GM19043 (cell line): ENCODE results near the gene P4HA1.

Experiments
- ATAC-seq: cut with Tn5 transposase; IDR thresholded peaks from one replicate; pipeline ENCODE4 v1.9.1; 2021; ENCODE audit warnings: low read depth; ENCODE audit not compliant: unreplicated experiment

Gene P4HA1

GRCh38 chr10:73095481-73096021 lies 1.1 kb downstream of the P4HA1 start:
- no peak for ATAC-seq

GRCh38 chr10:73094986-73095480 lies 1.6 kb downstream of the P4HA1 start:
- ATAC-seq: no peak

- ATAC-seq: no peak
Measured at GRCh38 chr10:73093922-73094850, 2.5 kb downstream of the P4HA1 start.

GRCh38 chr10:73092830-73093229 lies 3.8 kb downstream of the P4HA1 start:
- ATAC-seq: no peak

GRCh38 chr10:73088304-73088703 lies 8.4 kb downstream of the P4HA1 start:
- ATAC-seq: no peak

- ATAC-seq: no peak
Measured at GRCh38 chr10:73086816-73087215, 9.8 kb downstream of the P4HA1 start.

- no peak for ATAC-seq
Measured at GRCh38 chr10:73084209-73084608, 12.5 kb downstream of the P4HA1 start.

- ATAC-seq: no peak
Measured at GRCh38 chr10:73083221-73083620, 13.4 kb downstream of the P4HA1 start.

- peak; percentile 75 for ATAC-seq
Measured at GRCh38 chr10:73079779-73080541, 16.7 kb downstream of the P4HA1 start.

GRCh38 chr10:73076360-73077183 lies 20.1 kb downstream of the P4HA1 start:
- no peak for ATAC-seq

- ATAC-seq: no peak
Measured at GRCh38 chr10:73075829-73076228, 20.8 kb downstream of the P4HA1 start.

- no peak for ATAC-seq
Measured at GRCh38 chr10:73073627-73074026, 23.0 kb downstream of the P4HA1 start.

GRCh38 chr10:73065441-73065840 lies 31.2 kb downstream of the P4HA1 start:
- no peak for ATAC-seq

- ATAC-seq: no peak
Measured at GRCh38 chr10:73061743-73062142, 34.9 kb downstream of the P4HA1 start.

- ATAC-seq: no peak
Measured at GRCh38 chr10:73060738-73061635, 35.7 kb downstream of the P4HA1 start.

- no peak for ATAC-seq
Measured at GRCh38 chr10:73060173-73060572, 36.5 kb downstream of the P4HA1 start.

- no peak for ATAC-seq
Measured at GRCh38 chr10:73058057-73058591, 38.5 kb downstream of the P4HA1 start.

- ATAC-seq: peak; percentile 84
Measured at GRCh38 chr10:73054286-73054685, 42.4 kb downstream of the P4HA1 start.

GRCh38 chr10:73053275-73053674 lies 43.4 kb downstream of the P4HA1 start:
- ATAC-seq: no peak
